HG03521 (cell line): ENCODE data around the gene TBC1D16.

ENCODE experiments used
- ATAC-seq: cut with Tn5 transposase; IDR thresholded peaks from one replicate; pipeline ENCODE4 v1.9.1; 2021; ENCODE audit warnings: mild to moderate bottlenecking, moderate library complexity; ENCODE audit not compliant: unreplicated experiment

TBC1D16 gene

GRCh38 chr17:80035687-80035936 lies at the start of gene TBC1D16:
Gene TBC1D16 (minus strand): TSS chr17:80035872. CDS start chr17:80013547, 22,325 bp downstream.
- ATAC-seq = no peak

DNA sequence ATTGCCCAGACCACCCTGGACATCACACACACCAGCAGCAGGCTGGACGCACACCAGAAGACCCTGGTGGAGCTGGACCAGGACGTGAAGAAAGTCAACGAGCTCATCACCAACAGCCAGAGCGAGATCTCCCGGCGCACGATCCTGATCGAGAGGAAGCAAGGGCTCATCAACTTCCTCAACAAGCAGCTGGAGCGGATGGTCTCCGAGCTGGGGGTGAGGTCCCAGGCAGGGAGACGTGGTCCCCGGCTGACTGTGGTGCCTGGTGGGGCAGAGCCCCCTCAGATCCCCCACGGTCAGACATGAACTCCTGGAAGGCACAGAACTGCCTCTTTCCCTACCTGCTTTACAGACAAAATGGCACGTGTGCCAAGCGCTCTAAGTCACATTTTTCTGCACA lies 49.1 kb upstream of the TBC1D16 start:
- ATAC-seq = no peak

- no peak for ATAC-seq
Observed at GRCh38 chr17:80083136-80083661, 47.5 kb upstream of the TBC1D16 start.

- ATAC-seq = no peak
Observed at GRCh38 chr17:80082403-80083135, 46.9 kb upstream of the TBC1D16 start.

DNA sequence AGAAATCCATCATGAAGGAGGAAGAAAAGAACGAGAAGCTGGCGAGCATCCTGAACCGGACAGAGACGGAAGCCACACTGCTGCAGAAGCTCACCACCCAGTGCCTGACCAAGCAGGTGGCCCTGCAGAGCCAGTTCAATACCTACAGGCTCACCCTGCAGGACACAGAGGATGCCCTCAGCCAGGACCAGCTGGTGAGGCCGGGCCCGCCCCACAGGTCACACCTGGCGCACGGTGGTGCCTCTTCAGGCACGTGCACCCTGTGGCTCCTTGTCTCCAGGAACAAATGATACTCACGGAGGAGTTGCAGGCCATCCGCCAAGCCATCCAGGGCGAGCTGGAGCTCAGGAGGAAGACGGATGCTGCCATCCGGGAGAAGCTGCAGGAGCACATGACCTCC lies 45.9 kb upstream of the TBC1D16 start:
- no peak for ATAC-seq

DNA sequence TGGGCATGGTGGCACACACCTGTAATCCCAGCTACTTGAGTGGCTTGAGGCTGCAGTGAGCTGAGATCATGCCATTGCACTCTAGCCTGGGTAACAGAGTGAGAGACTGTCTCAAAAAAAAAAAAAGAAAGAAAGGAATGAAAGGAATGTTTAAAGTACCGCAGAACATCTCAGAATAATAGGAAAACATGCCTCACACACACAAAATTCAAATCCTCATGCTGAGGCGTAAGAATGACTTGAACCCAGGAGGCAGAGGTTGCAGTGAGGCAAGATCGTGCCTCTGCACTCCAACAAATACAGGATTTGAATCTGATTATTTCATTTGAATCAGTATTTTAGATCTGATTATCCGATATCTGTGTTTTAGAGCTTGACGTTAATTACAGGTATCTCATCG lies 44.4 kb upstream of the TBC1D16 start:
- no peak for ATAC-seq

GRCh38 chr17:80072410-80072809 lies 36.7 kb upstream of the TBC1D16 start:
- ATAC-seq = no peak

DNA sequence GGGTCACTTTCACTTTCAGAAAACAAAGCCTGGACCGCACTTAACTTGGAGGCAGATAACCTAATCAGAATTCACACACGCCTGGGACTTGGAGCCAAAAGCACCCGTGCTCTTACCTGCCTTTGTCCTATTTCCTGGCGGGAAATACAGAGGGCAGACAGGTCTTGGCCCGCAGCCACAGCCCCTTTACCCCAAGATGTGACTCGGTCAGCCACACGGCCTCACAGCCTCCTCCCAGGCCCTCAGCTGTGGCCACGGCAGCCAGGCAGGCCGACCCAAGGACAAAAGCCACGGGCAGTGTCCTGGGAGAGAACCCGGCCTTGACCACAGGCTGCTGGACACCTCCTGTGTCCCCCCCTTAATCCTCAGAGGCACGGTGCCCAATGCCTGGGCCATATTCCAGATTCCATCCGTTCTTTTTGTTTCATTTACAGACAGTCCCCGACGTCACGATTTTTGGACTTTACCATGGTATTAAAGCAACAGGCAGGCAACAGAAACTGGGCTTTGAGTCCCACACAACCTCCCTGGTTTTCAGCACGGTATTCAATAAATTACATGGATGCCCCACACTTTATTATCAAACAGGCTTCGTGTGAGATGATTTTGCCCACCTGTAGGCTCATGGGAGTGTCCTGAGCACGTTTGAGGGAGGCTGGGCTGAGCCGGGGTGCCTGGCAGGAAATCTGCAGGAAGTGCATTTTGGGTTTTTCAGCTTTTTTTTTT lies 35.6 kb upstream of the TBC1D16 start:
- no peak for ATAC-seq

DNA sequence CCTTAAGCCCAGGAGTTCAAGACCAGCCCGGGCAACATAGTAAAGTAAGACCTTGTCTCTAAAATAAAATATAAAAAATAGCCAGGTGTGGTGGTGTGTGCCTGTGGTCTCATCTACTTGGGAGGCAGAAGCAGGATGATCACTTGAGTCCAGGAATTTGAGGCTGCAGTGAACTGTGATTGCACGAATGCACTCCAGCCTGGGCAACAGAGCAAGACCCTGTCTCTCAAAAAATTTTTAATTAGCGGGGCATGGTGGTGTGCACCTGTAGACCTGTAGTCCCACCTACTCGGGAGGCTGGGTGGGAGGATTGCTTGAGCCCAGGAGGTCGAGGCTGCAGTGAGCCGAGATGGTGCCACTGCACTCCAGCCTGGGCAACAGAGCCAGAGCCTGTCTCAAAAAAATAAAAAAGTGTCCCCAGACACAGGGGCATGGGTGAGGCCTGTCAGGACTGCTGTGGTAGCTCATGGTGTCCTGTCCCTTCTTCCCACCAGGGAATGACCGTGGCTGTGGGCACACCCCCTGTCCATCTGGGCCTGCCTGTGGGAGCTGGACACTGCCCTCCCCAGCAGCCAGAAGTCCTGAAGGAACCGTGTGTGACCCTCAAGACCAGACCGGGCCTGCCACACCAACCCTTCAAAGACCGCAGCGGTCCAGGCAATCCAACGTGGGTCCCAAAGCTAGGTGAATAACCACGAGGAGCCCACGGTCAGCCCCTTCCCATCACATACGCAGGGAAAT lies 34.9 kb upstream of the TBC1D16 start:
- ATAC-seq = no peak

GRCh38 chr17:80068301-80069222 lies 32.9 kb upstream of the TBC1D16 start:
- no peak for ATAC-seq

GRCh38 chr17:80067393-80067986 lies 31.8 kb upstream of the TBC1D16 start:
- no peak for ATAC-seq

DNA sequence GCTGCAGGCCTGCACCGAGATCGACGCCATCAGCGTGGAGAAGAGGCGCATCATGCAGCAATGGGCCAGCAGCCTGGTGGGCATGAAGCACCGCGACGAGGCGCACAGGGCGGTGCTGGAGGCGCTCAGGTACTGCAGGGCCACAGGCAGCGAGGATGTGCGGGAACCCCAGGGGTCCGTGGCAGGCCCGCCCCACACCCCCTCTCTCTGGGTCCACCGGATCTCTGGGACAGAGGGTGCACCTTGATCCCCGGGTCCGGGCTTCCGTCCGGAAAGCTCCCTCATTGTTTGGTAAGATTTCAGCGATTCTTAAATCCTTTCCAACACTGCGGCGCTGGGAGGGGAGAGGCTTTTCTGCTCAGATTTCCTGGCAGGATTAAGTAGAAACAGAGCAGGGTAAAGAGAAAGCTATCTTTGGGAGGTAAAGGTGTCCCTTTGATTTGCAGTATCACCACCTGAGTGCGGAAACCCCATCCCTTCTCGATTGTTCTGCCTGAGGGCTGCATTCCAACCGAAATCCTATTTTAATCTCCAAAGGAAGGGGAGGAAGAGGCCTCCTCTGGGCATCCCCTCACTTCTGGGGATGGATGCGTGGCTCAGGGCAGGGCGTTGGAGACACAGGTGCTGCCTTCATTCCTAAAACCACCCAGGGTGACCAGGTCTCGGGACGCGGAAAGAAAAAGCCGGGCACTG lies 30.0 kb upstream of the TBC1D16 start:
- ATAC-seq = no peak

GRCh38 chr17:80064696-80065095 lies 29.0 kb upstream of the TBC1D16 start:
- no peak for ATAC-seq

DNA sequence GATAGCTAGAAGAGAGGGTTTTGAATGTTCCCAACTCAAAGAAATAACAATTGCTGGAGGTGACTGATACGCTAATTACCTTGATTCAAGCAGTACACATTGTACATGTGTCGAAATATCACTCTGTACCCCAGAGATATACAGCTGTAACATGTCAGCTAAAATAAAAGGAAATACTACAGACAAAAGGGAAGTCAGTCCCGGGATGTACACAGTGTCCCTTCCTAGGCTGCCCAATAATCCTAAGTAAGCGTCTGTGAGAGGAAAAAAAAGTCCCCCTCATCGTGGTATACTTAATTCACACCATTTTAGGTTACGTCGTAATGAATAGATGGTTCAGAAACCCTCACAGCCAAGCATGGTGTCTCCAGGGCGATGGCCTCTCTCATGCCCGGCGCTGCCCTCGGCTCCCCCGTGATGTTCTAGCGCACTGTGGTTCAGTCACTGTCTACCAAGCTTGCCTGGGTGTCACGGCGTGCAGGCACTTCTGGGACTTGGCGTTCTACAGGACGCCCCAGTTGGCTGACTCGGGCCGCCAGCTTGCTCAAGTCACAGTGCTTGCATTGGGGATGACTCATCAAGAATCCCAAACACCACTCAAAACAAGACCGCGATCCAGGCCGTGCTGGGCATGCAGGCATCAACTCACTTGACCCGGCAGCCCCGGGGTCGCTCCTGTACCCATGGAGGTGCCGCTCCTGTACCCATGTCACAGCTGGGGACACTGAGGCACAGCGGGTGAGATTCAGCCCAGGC lies 28.3 kb upstream of the TBC1D16 start:
- no peak for ATAC-seq

DNA sequence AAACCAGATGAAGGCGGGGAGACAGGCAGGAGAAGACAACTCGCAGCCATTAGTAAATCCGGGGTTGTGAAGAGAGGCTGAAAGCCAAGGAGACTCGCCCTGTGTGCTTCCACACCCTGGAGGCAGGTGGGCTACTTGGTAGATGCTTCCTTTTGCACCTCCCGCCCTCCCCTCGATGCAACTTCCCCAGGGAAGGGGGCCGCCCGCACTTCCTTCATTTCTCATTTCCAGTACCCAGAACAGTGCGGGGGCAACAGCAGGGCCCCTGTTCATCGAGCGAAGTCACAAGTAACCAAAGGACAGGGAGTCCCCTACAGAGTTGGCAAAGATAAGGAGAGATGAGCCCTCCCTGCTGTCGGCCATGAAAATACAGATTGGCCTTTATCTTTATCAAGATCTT lies 25.7 kb upstream of the TBC1D16 start:
- no peak for ATAC-seq

DNA sequence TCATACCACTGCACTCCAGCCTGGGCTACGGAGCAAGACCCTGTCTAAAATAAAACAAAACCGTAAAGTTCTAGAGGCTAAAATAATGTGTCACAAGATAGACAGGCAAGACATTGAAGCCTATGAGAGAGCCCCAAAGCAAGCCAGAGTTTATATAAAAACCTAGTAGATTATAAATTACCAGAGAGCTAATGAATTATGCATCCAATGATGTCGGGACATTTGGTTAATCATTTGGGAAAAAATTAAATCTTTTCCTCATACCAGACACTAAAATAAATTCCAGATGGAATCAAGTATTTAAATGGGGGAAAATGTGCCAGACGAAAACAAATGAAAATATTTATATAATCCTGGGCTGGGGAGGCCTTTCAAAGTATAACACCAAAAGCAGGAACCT lies 25.0 kb upstream of the TBC1D16 start:
- ATAC-seq = no peak

DNA sequence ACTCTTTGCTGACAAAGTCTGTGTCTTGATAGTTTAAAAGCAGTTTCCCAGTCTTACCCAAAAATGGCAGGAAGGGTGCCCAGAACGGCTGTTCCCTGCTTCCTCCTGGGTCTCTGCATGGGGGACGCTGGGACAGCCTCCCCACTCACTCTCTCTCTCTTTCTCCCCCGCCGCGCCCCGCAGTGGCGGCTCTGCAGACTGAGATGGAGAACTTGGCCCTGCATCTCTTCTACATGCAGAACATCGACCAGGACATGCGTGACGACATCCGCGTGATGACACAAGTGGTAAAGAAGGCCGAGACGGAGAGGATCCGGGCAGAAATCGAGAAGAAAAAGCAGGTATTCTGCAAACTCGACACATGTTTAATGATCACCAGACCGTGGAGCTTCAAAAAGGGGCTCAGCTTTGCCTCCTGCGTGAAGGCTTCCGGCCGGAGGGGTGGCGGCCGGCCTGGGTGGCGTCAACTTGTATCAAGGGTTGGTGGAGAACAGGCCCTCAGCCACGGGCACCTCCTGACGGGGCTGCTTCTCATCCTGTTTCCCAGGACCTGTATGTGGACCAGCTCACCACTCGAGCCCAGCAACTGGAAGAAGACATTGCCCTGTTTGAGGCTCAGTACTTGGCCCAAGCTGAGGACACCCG lies 22.8 kb upstream of the TBC1D16 start:
- ATAC-seq = no peak

GRCh38 chr17:80055597-80055996 lies 19.9 kb upstream of the TBC1D16 start:
- no peak for ATAC-seq

DNA sequence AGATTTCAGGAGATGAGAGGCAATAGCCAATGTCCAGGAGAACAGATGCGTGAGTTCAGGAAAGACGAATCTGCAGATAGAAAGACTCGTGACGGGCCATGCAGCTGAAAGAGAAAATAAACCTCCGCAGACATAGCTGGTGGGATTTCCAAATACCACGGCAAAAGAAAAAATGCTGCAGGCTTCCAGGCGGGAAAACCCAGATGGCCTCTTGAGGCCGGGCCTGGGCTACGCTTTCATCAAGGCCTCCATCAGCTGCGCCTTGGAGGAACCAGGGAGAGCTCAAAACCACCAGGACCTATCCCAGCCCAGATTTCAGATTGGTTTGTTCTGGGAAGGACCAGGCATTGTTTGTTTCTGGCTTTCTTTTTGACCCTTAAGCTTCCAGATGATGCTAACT lies 17.4 kb upstream of the TBC1D16 start:
- no peak for ATAC-seq
